Sigmoid colon (tissue), 4 donors: ENCODE data around the gene BEST3.

ENCODE experiments used
- CTCF ChIP-seq, 4 experiments: fragments of 450-650 bp in 3 of 4; fragments of 200-600 bp in 1 of 4; IDR thresholded peaks; one replicate each; pipeline ENCODE4 v1.5.1; 2016 to 2019; ENCODE audit warnings: antibody characterized with exemption in 4 of 4, mild to moderate bottlenecking in 3 of 4, moderate library complexity in 2 of 4
- EP300 ChIP-seq, 4 donors: sonication (generic); formaldehyde crosslinking; IDR thresholded peaks; one replicate each; pipeline ENCODE4 v1.6.1; 2017; ENCODE audit warnings: antibody characterized with exemption in 4 of 4
- POLR2A ChIP-seq, 2 donors: fragments of 450-650 bp; IDR thresholded peaks; one replicate each; pipeline ENCODE4 v1.6.1; 2016; ENCODE audit warnings: antibody characterized with exemption in 2 of 2, mild to moderate bottlenecking in 2 of 2, moderate library complexity in 2 of 2
- POLR2AphosphoS5 ChIP-seq, 4 donors: sonication (generic); formaldehyde crosslinking; IDR thresholded peaks; one replicate each; pipeline ENCODE4 v1.6.1; 2017; ENCODE audit warnings: antibody characterized with exemption in 4 of 4

DNA sequence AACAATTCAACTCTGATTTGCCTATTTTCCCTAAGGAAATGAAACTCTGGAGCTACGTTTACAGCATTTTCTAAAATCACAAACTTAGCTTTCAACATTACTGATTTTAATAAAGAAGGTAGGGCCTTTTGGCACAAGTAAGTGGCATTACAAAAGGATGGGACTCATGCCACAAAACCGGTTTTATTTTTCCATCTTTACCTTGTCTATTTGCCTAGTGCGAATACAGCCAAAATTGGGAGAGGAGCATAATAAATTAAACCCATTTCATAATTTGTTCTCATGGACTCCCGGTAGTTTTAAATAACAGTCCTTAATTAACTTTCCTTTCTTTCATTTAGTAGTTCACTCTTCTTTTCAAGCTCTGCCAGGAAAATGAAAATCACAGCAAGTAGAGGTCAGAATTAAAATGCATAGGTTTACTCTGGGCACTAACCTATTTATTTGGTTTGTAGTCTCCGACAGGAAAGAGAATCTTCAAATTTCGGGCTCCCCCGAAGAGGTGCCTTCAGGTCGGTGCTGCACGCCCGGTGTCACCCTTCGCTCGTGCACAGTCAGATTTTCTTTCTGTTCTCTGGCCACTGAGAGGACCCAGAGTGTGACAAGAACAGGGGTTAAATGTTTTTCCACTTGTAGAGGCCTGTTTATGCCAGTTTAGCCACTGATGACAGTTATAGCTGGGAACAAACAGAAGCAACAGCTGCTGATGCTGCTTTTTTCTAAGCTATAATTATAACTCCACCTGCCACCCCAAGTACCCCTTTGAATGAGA lies at the start of gene BEST3:
- TF ChIP-seq EP300 (IDR thresholded peaks at IDR 0.05) = no peak
- TF ChIP-seq CTCF (IDR thresholded peaks at IDR 0.05) = no peak
- no peak for TF ChIP-seq POLR2A (IDR thresholded peaks at IDR 0.05)
- TF ChIP-seq POLR2AphosphoS5 (IDR thresholded peaks at IDR 0.05) = no peak
